Body of pancreas (tissue), 4 donors: Measurements from ENCODE around the gene ZNF318. TPM values are rescaled to one million over a fixed set of nuclear protein-coding genes. Genes with fewer than 3 reads are reported as not detected.

ENCODE experiments used
- ATAC-seq: fragments of 150-250 bp; one replicate; pipeline ENCODE4 v1.9.1; 2016
- DNase-seq, 4 donors: peaks; one replicate each; pipeline ENCODE4 v3.0.0-alpha.2; 2019
- H3K27ac ChIP-seq, 4 donors: fragments of 200-600 bp; sonication (generic); 1 replicate in 3 of 4; 2 replicates in 1 of 4; pipeline versions ENCODE4 v1.5.1 to v1.6.1; 2016 to 2019; ENCODE audit warnings: mild to moderate bottlenecking in 1 of 4, mixed read lengths in 1 of 4, moderate library complexity in 1 of 4
- H3K27me3 ChIP-seq, 2 donors: fragments of 200-600 bp; sonication (generic); one replicate each; pipeline ENCODE4 v1.6.0; 2016; ENCODE audit warnings: mild to moderate bottlenecking in 1 of 2
- H3K36me3 ChIP-seq, 2 donors: fragments of 200-600 bp; sonication (generic); replicated peaks in 1 of 2; 2 replicates each; pipeline ENCODE4 v1.5.1; 2016; ENCODE audit warnings: low read depth in 2 of 2; ENCODE audit not compliant: insufficient read depth in 1 of 2
- H3K4me1 ChIP-seq: fragments of 200-600 bp; sonication (generic); one replicate; pipeline ENCODE4 v1.6.0; 2016
- H3K4me3 ChIP-seq, 2 donors: fragments of 200-600 bp; sonication (generic); 1 replicate in 1 of 2; 2 replicates in 1 of 2; pipeline ENCODE4 v1.5.1; 2016 to 2019
- H3K9me3 ChIP-seq, 3 donors: fragments of 200-600 bp; sonication (generic); 1 replicate in 2 of 3; 2 replicates in 1 of 3; pipeline ENCODE4 v1.5.1; 2016
- POLR2A ChIP-seq, 3 donors: fragments of 450-650 bp; IDR thresholded peaks; one replicate each; pipeline ENCODE4 v1.6.1; 2016; ENCODE audit warnings: antibody characterized with exemption in 3 of 3, mild to moderate bottlenecking in 2 of 3
- WGBS, 2 donors: methylation state at CpG; one replicate each; pipeline ENCODE4 v1.1.5; 2017; 5-methylcytosine and 5-hydroxymethylcytosine counted together
- intact Hi-C: fragments of 100-400 bp; cut with DNase I; formaldehyde crosslinking; loops from one replicate; pipeline ENCODE4 v1.15.1; 2023
- total RNA-seq, 2 donors: library from RNA; depleted of rRNA; stranded (reverse); fragments of >200 nt; gene quantifications; one replicate each; pipeline ENCODE4 v1.1.0, GENCODE V29; 2016
- TF ChIP-seq, protein P1 (sequence below), 7 experiments: fragments of 450-650 bp in 4 of 7; fragments of 200-600 bp in 3 of 7; sonication (generic) in 3 of 7; IDR thresholded peaks; one replicate each; pipeline ENCODE4 v1.5.1; 2016 to 2019; ENCODE audit warnings: antibody characterized with exemption in 7 of 7

ZNF318 gene
- total RNA-seq, 2 donors from 2014 or later: 14.0 to 14.5 TPM

DNA sequence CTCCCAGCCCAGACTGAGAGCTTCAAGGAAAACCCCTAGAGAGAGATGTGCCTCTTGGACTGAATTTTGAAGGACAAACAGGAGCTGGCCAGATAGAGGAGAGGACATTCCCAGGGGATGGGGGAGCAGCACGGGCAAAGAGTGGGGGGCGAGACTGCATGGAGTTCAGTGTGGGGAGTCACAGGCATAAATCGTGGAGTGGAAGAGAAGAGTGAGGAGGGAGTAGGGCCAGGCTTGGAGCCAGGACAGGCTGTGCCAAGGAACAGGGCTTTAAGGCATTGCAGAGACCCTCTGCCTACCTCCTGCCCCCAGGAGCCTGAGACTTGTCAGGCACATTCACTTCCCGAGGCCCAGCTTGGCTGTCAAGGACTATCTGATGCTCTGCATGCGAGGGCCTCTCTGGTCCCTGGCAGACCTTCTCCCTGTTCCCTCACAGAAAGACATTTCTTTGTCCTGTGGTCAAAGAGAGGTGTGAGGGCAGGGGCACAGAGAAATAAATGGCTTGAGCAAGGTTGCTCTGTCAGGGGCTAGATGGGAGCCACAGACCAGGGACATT lies 76.6 kb downstream of the ZNF318 start:
- H3K9me3 ChIP-seq: no peaks in the 10 kb centered on the region
- 62 to 72% methylated on average over 5 of the region's 5 CpGs for WGBS, 2 donors
- H3K27me3 ChIP-seq: no peaks in the 10 kb centered on the region
- H3K4me3 ChIP-seq: no peak overlapping the region
- ATAC-seq (no peak), DNase-seq (no peak)
- intact Hi-C loops: no loop called here
- peaks cover 2% of the 10 kb centered on the region for H3K4me1 ChIP-seq
- no peaks in the 10 kb centered on the region for H3K36me3 ChIP-seq
- TF ChIP-seq, protein P1, sequence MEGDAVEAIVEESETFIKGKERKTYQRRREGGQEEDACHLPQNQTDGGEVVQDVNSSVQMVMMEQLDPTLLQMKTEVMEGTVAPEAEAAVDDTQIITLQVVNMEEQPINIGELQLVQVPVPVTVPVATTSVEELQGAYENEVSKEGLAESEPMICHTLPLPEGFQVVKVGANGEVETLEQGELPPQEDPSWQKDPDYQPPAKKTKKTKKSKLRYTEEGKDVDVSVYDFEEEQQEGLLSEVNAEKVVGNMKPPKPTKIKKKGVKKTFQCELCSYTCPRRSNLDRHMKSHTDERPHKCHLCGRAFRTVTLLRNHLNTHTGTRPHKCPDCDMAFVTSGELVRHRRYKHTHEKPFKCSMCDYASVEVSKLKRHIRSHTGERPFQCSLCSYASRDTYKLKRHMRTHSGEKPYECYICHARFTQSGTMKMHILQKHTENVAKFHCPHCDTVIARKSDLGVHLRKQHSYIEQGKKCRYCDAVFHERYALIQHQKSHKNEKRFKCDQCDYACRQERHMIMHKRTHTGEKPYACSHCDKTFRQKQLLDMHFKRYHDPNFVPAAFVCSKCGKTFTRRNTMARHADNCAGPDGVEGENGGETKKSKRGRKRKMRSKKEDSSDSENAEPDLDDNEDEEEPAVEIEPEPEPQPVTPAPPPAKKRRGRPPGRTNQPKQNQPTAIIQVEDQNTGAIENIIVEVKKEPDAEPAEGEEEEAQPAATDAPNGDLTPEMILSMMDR (IDR thresholded peaks at IDR 0.05): no peak
- TF ChIP-seq POLR2A (IDR thresholded peaks at IDR 0.05): no peak
- no peak overlapping the region for H3K27ac ChIP-seq

DNA sequence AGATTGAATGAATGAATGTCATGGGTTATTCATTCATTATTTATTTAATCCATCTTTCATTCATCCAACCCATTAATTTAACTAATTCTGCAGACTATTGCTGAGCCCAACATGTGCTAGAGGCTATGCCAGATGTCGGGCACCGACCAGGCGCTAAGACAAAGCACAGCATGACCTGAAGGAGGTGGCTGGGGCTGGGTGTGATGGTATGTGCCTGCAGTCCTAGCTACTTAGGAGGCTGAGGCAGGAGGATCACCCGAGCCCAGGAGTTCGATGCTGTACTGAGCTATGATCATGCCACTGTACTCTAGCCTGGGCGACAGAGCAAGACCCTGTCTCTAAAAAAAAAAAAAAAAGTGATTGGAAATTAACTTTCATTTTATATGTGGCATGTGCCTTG lies 77.1 kb downstream of the ZNF318 start:
- Histone ChIP-seq H3K36me3 (no peaks in the 10 kb centered on the region), H3K9me3 (no peaks in the 10 kb centered on the region), H3K27ac (no peak overlapping the region), H3K4me3 (no peak overlapping the region), H3K4me1 (no peaks in the 10 kb centered on the region), H3K27me3 (no peaks in the 10 kb centered on the region)
- no peak for DNase-seq
- intact Hi-C loops: no loop called here
- TF ChIP-seq, protein P1 (IDR thresholded peaks at IDR 0.05): no peak
- no peak for TF ChIP-seq POLR2A (IDR thresholded peaks at IDR 0.05)
- ATAC-seq: no peak
- WGBS, 2 donors: 92 to 95% methylated on average over 6 of the region's 6 CpGs

DNA sequence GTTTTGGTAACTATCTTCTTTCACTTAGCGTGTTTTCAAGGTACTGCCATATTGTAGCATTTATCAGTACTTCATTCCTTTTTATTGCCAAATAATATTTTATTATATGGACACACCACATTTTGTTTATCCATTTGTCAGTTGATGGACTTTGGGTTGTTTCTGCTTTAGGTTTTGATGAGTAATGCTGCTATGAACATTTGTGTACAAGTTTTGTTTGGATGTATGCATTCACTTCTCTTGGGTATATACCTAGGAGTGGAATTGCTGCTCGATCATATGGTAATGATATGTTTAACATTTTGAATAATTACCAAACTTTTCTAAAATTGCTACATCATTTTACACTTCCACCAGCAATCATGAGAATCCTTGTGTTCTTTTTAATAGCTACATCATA lies 77.7 kb downstream of the ZNF318 start:
- WGBS, 2 donors: 92 to 98% methylated on average over 2 of the region's 2 CpGs
- intact Hi-C loops: no loop called here
- no peak overlapping the region for H3K27ac ChIP-seq

DNA sequence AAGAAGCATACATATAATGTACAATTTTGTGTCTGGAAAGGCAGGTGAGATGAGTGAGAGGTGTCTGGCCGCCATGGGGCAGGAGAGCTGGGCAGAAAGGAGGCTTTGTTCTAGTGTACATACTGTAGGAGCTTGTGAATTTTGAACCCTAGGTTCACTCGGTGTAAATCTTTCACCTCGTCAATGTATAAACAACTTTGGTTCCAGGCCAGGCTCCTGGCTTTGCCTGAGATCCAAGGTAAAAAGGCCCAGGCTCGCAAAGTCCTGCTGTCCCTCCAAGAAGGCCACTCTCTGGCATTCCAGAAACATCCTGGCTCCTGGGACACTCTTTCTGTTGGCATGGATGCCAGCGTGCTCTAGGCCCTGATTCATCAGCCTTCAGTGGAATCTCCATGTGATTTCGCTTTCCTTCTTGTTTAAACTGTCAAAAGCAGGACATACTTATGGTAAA lies 78.5 kb downstream of the ZNF318 start:
- no peaks in the 10 kb centered on the region for H3K27me3 ChIP-seq
- no peak for ATAC-seq
- intact Hi-C loops: no loop called here
- H3K4me1 ChIP-seq: no peaks in the 10 kb centered on the region
- no peak for DNase-seq
- no peaks in the 10 kb centered on the region for H3K9me3 ChIP-seq
- TF ChIP-seq, protein P1 (IDR thresholded peaks at IDR 0.05): no peak
- no peak for TF ChIP-seq POLR2A (IDR thresholded peaks at IDR 0.05)
- H3K36me3 ChIP-seq: no peaks in the 10 kb centered on the region
- 55 to 58% methylated on average over 6 of the region's 6 CpGs for WGBS, 2 donors
- no peak overlapping the region for H3K27ac ChIP-seq
- H3K4me3 ChIP-seq: no peak overlapping the region

More for the DNA sequence above, 77.7 kb downstream of the ZNF318 start:
- DNase-seq (no peak), ATAC-seq (no peak)
- no peaks in the 10 kb centered on the region for H3K4me1 ChIP-seq
- no peaks in the 10 kb centered on the region for H3K36me3 ChIP-seq
- H3K9me3 ChIP-seq: no peaks in the 10 kb centered on the region
- no peaks in the 10 kb centered on the region for H3K27me3 ChIP-seq
- TF ChIP-seq, protein P1 (IDR thresholded peaks at IDR 0.05): no peak
- TF ChIP-seq POLR2A (IDR thresholded peaks at IDR 0.05): no peak
- H3K4me3 ChIP-seq: no peak overlapping the region

DNA sequence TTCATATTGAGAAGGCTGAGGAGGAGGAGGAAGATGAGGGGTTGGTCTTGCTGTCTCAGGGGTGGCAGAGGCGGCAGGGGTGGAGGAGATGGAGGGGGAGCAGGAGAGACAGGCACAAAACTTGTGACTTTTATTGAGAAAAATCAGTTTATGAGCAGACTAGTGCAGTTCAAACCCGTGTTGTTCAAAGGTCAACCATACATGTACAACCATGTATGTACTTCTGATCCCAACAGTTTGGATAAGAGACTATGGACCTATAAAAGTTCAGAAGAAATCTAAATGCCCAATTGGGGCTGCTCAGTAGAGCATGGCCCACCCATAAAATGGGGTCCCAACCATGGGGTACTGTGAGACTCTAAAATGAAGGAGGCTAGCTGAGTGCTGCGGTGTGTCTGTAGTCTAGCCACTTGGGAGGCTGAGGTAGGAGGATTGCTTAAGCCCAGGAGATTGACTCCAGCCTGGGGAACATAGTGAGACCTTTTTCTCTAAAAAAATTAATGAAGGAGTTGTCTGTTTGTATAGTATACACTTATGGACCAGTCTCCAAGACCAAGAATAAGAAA lies 79.0 kb downstream of the ZNF318 start:
- no peaks in the 10 kb centered on the region for H3K36me3 ChIP-seq
- intact Hi-C loops: no loop called here
- H3K27me3 ChIP-seq: no peaks in the 10 kb centered on the region
- H3K9me3 ChIP-seq: no peaks in the 10 kb centered on the region
- ATAC-seq (no peak), DNase-seq (no peak)
- TF ChIP-seq, protein P1 (IDR thresholded peaks at IDR 0.05): no peak
- no peak for TF ChIP-seq POLR2A (IDR thresholded peaks at IDR 0.05)
- H3K4me1 ChIP-seq: no peaks in the 10 kb centered on the region
- no peak overlapping the region for H3K27ac ChIP-seq
- 69 to 83% methylated on average over 3 of the region's 3 CpGs for WGBS, 2 donors
- H3K4me3 ChIP-seq: no peak overlapping the region
